Heart left ventricle (tissue), 16 donors: ENCODE data around the gene DAB1. TPM values are rescaled to one million over a fixed set of nuclear protein-coding genes. Genes with fewer than 3 reads are reported as not detected.

Experiments
- ATAC-seq, 4 donors: fragments of 200-7000 bp; cut with Tn5 transposase; one replicate each; pipeline ENCODE4 v1.9.1; 2020 to 2022; ENCODE audit warnings: moderate library complexity in 4 of 4, mild to moderate bottlenecking in 3 of 4, moderate number of reproducible peaks in 1 of 4
- DNase-seq, 5 donors: peaks; one replicate each; pipeline ENCODE4 v3.0.0-alpha.2; 2020
- H3K27ac ChIP-seq, 12 donors: fragments of 200-600 bp; sonication (generic) in 4 of 12; one replicate each; pipeline versions ENCODE4 v1.5.0 to v1.8.0; 2016 to 2022; ENCODE audit warnings: mild to moderate bottlenecking in 2 of 12
- H3K27me3 ChIP-seq, 9 donors: fragments of 200-600 bp; sonication (generic) in 2 of 9; one replicate each; pipeline versions ENCODE4 v1.5.1 to v1.8.0; 2016 to 2022; ENCODE audit warnings: mild to moderate bottlenecking in 3 of 9
- H3K36me3 ChIP-seq, 9 donors: fragments of 200-600 bp; sonication (generic) in 2 of 9; one replicate each; pipeline versions ENCODE4 v1.5.0 to v1.8.0; 2018 to 2022; ENCODE audit warnings: mild to moderate bottlenecking in 2 of 9
- H3K4me1 ChIP-seq, 12 donors: fragments of 200-600 bp; sonication (generic) in 4 of 12; one replicate each; pipeline versions ENCODE4 v1.5.0 to v1.8.0; 2016 to 2022; ENCODE audit warnings: mild to moderate bottlenecking in 3 of 12
- H3K4me3 ChIP-seq, 12 donors: fragments of 200-600 bp; sonication (generic) in 4 of 12; one replicate each; pipeline versions ENCODE4 v1.5.0 to v1.8.0; 2017 to 2022; ENCODE audit warnings: mild to moderate bottlenecking in 9 of 12, moderate library complexity in 4 of 12
- H3K9me3 ChIP-seq, 12 donors: fragments of 200-600 bp; sonication (generic) in 4 of 12; one replicate each; pipeline versions ENCODE4 v1.5.0 to v1.8.0; 2016 to 2022; ENCODE audit warnings: mild to moderate bottlenecking in 1 of 12
- POLR2A ChIP-seq, 2 donors: fragments of 450-650 bp; IDR thresholded peaks; one replicate each; pipeline ENCODE4 v1.6.1; 2017; ENCODE audit warnings: antibody characterized with exemption in 2 of 2, mild to moderate bottlenecking in 2 of 2, moderate library complexity in 2 of 2
- WGBS, 4 donors: extraction: QIAGEN DNeasy Blood & Tissue Kit in 2 of 4; methylation state at CpG; one replicate each; pipeline versions ENCODE4 v1.1.5 to v1.1.7; 2013 to 2018; 5-methylcytosine and 5-hydroxymethylcytosine counted together
- intact Hi-C, 10 donors: fragments of 100-400 bp; cut with DNase I; formaldehyde crosslinking; loops; one replicate each; pipeline versions ENCODE4 v1.11.1 to v1.14.2; 2022
- polyA plus RNA-seq, 2 donors: library from polyadenylated mRNA; stranded (reverse); fragments of 200-250 nt; gene quantifications; one replicate each; pipeline ENCODE4 v1.2.3, GENCODE V29; 2013
- total RNA-seq, 9 donors: library from RNA; depleted of rRNA in 2 of 9; stranded (reverse); fragments of >200 nt in 2 of 9; fragmentation: NEBNext Ultra II Directional in 3 of 9; extraction: Animal tissue kit (Norgen Biotek cat#: 25700) in 3 of 9; gene quantifications; one replicate each; pipeline versions ENCODE4 v1.1.0 to v1.2.4, GENCODE V29; 2016 to 2023
- TF ChIP-seq, protein P1 (sequence below), 12 donors: fragments of 200-600 bp; sonication (generic) in 4 of 12; IDR thresholded peaks; one replicate each; pipeline versions ENCODE4 v1.5.0 to v1.8.0; 2018 to 2022; ENCODE audit warnings: antibody characterized with exemption in 12 of 12, mild to moderate bottlenecking in 5 of 12
- donor health status: ischemic (EF 13 %, LVEDD 7.1; RV severe dilation, severe dysfunction).
- donor health status: healthy with polysubstance abuse.
- donor health status: DM: no; HTN: yes; CAD: no.
- donor health status: DM: no; HTN: no; CAD: no.
- donor health status: ischemic (EF 25% LVEDD 6.9; RV normal size, moderate dysfunction).
- donor health status: ischemic (EF 25% LVEDD 5.7; RV mildly dilated, moderate dysfunction).
- donor health status: healthy.
- donor health status: DM: yes; HTN: yes; CAD: no.
- donor health status: ischemic (EF 35%, LVEDD 5.7; RV mildly dilated, moderate dysfunction).
- donor health status: nonischemic (EF 11% LVEDD 7.7; RV severe dilation, severe dysfunction).
- donor health status: DM: yes; HTN: yes; CAD: no.
- donor health status: PGD.
- donor health status: ischemic (EF 29% LVEDD 5.4; RV normal size, mild dysfunction).
- donor health status: nonischemic (EF 23%, LVEDD 6.1; RV moderate dilation, normal function).

The DAB1 gene
- total and polyA plus RNA-seq, 11 donors, result 0.26 to 28.8 (median 5.2) TPM

DNA sequence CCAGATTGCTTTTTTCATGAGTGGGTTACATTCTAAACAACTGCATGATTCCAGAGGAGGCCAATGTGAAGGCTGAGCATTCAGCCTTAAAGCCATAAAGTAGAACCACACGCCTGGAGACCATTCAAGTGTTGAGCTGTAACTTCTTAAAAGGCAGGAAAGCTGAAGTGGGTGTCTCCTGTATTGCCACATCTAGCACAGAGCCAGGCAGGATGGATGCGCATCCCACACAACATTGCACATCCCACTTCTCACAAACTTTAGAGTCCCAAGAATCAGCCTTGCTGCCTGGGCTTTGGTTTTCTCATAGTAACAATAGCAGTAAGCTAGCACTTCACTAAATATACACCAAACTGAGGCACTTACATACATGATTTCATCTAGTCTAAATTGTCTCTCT, 151.7 kb downstream of the DAB1 start:
- Histone ChIP-seq H3K27me3 (no peaks in the 10 kb centered on the region), H3K36me3 (no peaks in the 10 kb centered on the region), H3K27ac (no peak overlapping the region), H3K9me3 (no peaks in the 10 kb centered on the region), H3K4me1 (no peaks in the 10 kb centered on the region), H3K4me3 (no peak overlapping the region)
- ATAC-seq (no peak), DNase-seq (no peak)
- 94 to 96% (median 95%) methylated on average over 2 of the region's 2 CpGs for WGBS, 4 donors
- intact Hi-C loops, result no loop called here
- no peak for TF ChIP-seq POLR2A (IDR thresholded peaks at IDR 0.05)
- TF ChIP-seq, protein P1, sequence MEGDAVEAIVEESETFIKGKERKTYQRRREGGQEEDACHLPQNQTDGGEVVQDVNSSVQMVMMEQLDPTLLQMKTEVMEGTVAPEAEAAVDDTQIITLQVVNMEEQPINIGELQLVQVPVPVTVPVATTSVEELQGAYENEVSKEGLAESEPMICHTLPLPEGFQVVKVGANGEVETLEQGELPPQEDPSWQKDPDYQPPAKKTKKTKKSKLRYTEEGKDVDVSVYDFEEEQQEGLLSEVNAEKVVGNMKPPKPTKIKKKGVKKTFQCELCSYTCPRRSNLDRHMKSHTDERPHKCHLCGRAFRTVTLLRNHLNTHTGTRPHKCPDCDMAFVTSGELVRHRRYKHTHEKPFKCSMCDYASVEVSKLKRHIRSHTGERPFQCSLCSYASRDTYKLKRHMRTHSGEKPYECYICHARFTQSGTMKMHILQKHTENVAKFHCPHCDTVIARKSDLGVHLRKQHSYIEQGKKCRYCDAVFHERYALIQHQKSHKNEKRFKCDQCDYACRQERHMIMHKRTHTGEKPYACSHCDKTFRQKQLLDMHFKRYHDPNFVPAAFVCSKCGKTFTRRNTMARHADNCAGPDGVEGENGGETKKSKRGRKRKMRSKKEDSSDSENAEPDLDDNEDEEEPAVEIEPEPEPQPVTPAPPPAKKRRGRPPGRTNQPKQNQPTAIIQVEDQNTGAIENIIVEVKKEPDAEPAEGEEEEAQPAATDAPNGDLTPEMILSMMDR (IDR thresholded peaks at IDR 0.05), result no peak

DNA sequence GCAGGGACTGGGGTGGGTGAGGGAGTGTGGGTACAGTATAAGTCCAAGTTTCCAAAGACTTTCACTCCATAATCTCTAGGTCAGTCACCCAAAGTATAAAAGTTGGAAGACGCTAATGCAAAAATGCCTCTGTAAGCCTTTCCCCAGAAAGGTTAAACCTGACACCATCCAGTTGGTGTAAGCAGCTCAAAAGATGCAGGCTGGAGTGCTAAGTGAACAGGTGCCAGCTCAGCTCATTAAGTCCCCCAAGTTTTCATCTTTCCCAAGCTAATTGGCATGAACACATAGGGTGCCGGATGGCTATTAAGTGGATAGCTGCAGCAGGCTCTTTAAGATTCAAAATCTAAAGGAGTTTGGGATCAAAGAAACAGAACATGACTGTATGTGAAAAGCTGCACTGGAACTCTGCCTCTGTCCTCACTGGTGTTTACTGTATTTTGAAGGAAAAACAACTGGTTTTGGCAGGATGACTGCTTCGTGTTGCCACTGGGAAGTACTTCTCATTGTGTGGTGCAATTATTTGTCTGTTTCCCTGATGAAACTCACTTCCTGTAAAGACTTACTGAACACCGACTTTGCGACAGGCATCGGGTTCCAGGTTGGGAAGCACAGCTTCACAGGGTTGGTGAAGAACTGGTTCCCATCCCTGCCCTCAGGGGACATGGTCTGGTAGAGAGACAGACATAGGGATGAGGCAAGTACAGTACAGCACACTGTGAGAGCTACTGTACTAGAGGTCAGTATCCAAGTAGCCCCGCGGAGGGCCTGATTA, 152.7 kb downstream of the DAB1 start:
- Histone ChIP-seq H3K4me1 (no peaks in the 10 kb centered on the region), H3K27me3 (no peaks in the 10 kb centered on the region), H3K36me3 (no peaks in the 10 kb centered on the region), H3K9me3 (peaks cover 0 to 3% (median 0%) of the 10 kb centered on the region in 12 donors), H3K27ac (no peak overlapping the region), H3K4me3 (no peak overlapping the region)
- WGBS, 4 donors, result 77 to 85% (median 80%) methylated on average over 6 to 8 of the region's 8 CpGs
- ATAC-seq (no peak), DNase-seq (no peak)
- TF ChIP-seq, protein P1 (IDR thresholded peaks at IDR 0.05), result no peak
- TF ChIP-seq POLR2A (IDR thresholded peaks at IDR 0.05), result no peak
- intact Hi-C loops, result no loop called here

DNA sequence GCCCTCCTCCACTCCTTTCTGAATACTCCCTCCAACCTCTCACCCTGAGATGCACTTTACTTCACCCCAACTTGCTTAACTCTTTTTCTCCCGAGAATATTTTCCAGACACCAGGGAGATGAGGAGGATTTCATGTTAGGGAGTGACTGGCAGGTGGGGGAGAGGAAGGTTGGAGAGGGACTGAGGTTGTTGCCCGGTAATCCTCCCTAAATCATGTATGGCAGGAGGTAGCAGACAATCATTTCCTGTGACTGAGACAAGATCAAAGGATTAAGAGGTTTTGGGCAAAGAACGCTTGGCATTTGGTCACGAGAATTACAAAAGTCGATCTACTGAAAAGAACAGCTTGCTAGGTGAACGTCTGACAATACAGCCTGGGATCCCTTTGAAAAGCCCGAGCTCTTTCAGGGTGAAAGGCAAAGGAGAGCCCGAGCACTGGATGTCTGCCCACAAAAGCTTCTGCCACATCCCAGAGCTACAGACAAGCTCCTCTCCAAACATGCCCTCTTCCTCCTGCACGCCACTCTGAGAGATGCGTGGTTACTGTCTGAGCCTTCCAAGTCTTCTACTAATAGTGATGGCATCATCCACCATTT, 154.1 kb downstream of the DAB1 start:
- no peak for DNase-seq
- Histone ChIP-seq H3K4me3 (no peak overlapping the region), H3K36me3 (no peaks in the 10 kb centered on the region), H3K4me1 (no peaks in the 10 kb centered on the region), H3K27ac (no peak overlapping the region), H3K9me3 (peaks cover 0 to 3% (median 0%) of the 10 kb centered on the region in 12 donors), H3K27me3 (no peaks in the 10 kb centered on the region)
- intact Hi-C loops, result no loop called here
- ATAC-seq, result no peak
- no peak for TF ChIP-seq POLR2A (IDR thresholded peaks at IDR 0.05)
- TF ChIP-seq, protein P1 (IDR thresholded peaks at IDR 0.05), result no peak
- WGBS, 4 donors, result 67 to 81% (median 78%) methylated on average over 9 to 10 of the region's 10 CpGs

DNA sequence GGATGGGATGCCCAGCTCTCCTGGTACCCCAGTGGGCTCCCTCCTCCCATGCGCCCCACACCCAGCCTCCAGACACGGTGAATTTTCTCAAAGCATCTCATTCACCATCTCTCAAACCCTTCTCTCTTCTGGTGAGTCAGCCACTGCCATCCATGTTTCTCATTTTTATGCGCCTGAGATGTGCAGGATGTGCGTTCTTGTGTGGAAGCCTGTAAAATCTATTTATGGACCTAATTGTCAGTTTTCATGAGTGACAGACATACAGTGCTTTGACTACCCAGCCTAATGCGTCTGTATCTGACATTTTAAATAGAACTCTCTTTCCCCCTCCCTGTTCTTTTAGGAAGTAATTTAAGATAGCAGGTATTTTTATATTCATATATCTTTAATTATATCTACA, 158.8 kb downstream of the DAB1 start:
- Histone ChIP-seq H3K4me1 (no peaks in the 10 kb centered on the region), H3K27ac (no peak overlapping the region), H3K4me3 (no peak overlapping the region), H3K9me3 (peaks cover 0 to 3% (median 0%) of the 10 kb centered on the region in 12 donors), H3K36me3 (no peaks in the 10 kb centered on the region), H3K27me3 (no peaks in the 10 kb centered on the region)
- TF ChIP-seq POLR2A (IDR thresholded peaks at IDR 0.05), result no peak
- TF ChIP-seq, protein P1 (IDR thresholded peaks at IDR 0.05), result no peak
- intact Hi-C loops, result no loop called here
- 74 to 85% (median 82%) methylated on average over 5 of the region's 5 CpGs for WGBS, 4 donors
- DNase-seq (no peak), ATAC-seq (no peak)
